Cortex of kidney (tissue), 1 donor: ENCODE data around the gene SSU72.

ENCODE experiments used
- DNase-seq: peaks from one replicate; lab custom pipeline; 2025; lab: John Stamatoyannopoulos, UW

SSU72 gene

DNA sequence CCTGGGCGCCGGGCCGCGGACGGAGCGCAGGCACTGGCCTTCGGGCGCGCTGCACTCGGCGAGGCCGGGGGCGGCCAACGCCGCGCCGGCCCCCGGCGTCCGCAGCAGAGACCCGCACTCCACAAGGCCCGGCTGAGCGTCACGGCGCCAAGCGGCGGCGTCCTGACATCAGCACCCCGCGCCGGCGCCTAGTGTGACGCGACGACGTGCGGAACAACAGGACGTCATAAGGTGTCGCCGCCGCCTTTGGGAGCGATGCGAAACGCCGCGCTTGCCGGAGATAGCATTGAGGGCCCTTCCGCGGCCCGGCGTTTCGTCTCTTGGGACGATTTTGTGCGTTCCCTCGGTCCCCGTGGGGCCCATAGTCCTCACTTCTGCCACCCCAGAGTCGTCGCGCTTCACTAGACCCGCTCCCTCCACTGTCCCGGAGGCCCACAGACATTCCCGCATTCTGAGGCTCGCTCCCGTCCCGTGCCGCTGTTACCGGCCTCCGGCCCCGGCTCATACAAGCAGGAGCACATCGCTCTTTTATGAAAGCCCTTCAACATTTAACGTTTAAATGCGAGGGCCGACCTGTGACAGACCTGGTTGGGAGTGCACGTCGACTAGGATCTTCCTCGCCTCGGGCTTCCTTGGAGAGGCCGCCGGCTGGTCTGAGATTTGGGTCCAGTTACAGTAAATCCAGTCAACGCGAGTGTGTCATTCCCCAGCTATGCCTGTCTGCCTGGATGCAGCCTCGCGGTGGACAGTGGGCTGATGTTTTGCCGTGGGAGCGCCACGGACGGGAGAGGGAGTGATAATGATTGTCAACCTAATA lies at the start of gene SSU72:
TSS of gene SSU72 (minus strand) at position 143 of the 817 bp plus-strand sequence. CDS start 306 bp downstream, outside the sequence.
- DNase-seq: no peak

DNA sequence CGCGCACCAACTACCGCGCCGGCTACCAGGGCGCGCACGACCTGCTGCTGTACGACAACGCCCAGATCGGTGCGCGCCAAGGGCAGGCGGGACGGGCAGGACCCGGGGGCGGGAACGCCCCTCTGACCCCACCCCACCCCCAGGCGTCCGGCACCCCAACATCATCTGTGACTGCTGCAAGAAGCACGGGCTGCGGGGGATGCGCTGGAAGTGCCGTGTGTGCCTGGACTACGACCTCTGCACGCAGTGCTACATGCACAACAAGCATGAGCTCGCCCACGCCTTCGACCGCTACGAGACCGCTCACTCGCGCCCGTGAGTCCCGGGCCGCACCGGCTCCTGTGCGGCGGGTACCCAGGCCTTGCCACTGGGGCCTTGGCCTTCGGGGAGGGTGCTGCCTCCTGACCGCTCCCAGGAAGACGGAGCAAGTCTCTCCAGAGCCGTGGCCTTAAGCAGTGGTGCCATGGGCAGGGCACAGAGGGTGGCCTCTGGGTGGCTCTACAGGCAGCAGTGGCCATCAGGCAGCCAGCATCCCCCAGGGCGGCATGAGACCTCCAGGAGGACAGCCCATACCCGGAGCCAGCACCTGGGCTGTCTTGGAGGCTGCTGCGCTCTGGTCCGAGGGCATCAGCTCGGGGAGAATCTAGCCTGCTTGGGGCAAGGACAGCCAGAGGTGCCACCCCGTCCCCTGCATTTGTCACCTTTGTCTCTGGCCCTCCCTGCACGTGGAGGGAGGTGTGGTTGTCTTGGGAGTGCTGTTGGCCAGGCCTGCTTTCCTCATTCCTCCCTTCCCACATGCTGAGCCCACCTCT lies 49.2 kb upstream of the SSU72 start:
- DNase-seq: no peak

- DNase-seq: no peak
Measured at GRCh38 chr1:1623181-1623630, 48.5 kb upstream of the SSU72 start.

DNA sequence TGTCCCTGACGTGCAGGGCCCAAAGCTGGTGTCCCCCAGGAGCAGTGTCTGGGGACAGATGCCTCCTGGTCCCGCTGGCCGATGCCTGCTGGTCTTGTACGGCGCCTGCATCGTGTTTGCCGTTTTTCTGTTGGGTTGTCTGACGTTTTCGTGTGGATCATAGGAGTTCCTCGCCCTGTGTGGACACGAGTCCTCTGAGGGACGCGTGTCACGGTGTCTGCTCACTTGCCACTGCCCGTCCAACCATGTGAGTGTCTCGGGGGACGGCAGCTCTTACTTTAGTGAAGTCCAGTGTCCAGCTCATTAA lies 48.1 kb upstream of the SSU72 start:
- no peak for DNase-seq

DNA sequence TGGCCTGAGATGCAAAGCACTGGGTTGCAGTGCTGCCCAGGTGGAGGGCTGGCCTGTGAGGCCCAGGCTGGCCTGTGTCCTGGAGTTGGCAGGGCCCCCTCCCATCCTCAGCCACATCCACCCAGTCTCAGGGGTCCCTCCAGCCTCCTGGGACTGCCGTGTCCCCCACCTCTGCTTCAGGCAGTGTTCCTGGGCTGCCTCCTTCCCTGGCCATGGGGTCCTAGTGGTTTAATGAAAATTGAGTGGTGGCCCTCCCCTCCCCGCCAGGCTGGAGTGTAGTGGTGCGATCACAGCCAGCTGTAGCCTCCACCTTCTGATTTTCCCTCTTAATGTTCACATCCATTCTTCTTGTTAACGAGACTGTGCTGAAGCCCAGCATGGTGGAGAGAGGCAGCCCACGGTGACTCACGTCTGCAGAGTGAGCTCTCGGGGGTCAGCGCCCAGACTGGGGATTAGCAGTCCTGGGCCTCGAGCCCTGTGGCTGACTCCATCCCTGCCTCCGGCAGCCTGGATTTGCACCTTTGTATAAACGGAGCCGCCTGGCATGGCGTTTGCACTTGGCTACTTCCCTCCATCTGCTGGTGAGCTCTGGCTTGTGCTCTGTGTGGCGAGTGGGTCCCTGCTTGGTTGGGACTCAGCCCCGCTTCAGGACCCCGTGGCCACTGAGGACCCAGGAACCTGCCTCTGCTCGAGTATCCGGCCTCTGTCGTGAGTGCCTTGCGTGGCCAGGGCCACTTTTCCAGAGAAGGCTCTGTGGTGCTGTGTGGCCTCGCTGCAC lies 47.5 kb upstream of the SSU72 start:
- DNase-seq: no peak

DNA sequence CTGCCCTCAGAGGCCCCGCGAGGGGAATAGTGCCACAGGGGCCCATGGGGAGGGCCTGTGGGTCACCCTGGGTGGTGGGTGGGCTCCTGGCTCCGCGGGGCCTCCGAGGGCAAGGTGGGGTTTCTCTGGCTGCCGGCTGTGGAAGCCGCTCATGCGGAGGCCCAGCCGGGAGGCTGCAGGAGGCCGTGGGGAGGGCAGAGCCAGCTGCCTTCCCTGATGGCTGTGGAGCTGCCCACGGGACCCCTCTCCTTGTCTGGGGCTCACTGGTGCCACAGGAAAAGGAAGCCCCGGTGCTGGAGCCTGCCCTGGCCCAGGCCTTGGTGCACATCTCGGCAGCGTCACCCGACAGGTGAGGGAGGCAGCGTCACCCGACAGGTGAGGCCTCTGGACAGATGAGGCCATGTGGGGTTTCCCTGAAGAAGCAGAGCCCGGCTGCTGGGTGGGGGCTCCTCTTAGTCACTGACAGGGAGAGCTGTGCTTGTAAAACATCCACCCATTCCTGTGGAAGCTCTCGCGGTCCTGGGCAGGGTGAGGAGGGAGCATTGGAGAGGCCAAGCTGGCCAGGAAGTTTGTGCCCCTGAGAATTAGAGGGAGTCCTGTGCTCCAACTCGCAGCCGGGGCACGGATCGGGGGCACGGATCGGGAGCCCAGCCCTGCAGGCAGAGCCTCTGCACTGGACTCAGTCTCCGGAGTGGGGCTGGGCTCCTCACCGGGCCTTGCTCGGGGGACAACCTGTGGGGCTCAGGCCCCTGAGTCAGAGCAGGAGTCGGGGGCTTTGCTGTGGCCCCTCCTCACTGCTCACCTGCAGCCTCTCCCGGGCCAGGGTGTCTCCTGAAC lies 46.7 kb upstream of the SSU72 start:
- DNase-seq: no peak

DNA sequence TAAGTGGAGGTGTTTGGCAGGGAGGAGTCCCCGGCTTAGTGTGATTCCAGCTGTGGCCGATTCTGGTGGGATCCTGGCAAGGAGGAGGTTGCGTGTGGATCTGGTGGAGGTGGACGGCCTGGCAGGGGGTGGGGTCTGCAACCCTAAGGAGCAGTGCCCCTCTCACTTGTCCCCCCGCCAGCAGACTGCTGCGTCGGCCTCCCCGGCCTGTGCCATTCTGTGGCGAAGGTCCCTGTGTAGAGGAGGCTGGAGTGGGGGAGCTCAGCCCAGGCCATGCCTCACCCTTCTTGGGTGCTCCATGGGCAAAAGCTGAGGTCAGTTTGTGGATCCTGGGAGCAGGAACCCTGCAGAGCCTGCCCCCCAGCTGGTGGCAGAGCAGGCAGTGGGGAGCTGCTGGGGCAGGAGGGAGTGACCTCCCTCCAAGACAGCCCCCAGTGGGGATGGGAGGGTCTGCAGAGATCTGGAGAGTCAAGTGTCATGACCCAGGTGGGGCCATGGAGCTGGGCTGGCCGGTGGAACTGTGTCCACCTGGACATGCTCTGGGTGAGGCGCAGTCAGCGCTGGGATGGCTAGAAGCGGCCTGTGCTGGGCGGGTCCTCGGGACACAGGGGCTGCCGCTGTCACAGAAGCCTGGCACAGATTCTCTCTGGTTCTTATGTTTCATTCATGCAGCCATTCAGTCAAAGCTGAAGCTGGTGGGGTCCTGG lies 45.9 kb upstream of the SSU72 start:
- no peak for DNase-seq

DNA sequence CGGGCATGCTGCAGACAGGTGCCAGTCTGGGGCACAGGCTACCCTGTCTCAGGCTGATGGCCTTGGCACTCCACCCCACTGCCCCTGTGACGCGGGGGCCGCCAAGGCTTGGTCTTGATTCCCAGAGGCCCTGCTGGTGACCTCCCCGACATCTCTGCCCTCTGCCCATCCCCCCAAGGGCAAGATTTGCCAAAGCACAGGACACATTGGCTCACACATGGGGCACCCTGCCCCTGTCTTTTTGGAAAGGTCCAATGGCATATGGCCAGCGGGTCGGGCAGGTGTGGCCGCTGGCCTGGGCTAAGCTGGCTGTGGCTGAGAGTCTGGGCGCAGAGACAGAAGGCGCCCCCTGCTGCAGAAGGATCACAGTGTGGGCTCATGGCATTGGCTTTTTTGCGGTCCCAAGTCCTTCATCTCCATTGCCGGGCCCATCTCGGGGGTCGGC lies 45.3 kb upstream of the SSU72 start:
- DNase-seq: no peak

- DNase-seq: no peak
Measured at GRCh38 chr1:1618396-1619068, 43.9 kb upstream of the SSU72 start.

- DNase-seq: no peak
Measured at GRCh38 chr1:1617925-1618324, 43.3 kb upstream of the SSU72 start.

DNA sequence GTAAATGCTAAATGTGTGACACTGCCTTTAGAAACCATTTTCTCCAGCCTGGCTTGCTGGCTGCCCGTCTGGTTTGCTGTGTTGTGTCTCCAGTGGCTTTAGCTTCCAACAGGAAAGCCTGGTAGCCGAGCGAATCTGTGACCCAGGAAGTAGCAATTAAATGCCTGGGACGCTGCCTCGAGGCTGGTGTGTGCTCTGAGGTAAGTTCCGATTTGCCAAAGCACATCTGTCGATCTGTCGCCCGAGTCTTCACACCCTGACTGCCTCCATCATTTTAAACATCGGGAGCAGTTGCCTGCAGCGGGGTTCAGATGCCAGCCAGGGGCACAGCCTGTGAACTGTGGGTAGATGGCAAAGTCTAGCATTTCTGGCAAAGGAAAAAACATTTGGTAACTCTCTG lies 42.9 kb upstream of the SSU72 start:
- DNase-seq: no peak

DNA sequence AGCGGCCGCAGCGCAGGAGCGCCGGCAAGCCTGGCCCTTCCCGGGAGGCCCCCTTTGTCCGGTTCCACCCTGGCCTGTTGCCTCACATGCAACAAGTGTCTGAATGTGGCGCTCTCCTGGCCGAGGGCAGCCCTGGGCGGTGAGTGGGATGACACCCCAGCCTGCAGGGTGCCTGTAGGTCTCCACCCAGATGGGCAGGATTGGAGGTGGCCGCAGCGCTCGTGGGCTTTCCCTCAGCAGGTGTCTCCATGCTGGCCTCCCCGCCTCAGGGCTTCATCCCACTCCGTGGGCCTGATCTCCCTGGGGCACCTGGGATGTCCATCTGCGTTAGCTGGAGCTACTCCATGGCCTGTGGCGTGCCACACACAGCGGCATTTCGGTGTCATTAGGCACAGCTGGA lies 42.2 kb upstream of the SSU72 start:
- DNase-seq: no peak

DNA sequence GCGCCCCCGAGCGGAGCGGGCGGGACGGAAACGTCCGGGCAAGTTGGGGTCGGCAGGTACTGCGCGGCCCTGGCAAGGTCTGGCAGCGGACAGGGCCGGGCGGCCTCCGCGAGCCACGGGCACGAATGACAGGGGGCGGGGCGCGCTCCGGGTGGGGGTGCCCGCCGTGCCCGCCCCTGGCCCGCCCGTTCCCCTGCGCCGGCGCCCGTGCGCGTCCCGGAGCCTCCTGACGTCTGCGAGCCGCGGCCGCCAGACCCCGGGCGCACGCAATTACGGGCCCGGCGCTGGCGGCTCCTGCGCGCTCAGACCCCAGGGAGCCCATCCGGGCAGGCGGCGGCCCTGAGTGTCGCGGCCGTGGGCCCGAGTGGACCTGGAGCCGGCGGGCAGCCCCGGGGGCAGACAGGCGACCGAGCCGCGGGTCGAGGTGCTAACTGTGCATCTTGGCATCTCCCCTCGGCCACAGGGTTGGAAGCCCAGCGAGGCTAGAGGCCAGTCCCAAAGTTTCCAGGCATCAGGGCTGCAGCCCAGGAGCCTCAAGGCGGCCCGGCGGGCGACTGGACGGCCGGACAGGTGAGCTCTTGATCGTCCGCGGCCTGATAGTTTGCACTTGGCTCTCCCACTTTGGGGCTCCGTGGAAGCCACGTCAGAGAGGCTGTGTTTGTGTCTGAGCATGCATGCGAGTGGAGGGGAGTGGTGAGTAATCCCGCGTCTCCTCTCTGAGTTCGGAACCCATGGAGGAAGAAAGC lies 41.6 kb upstream of the SSU72 start:
- no peak for DNase-seq

DNA sequence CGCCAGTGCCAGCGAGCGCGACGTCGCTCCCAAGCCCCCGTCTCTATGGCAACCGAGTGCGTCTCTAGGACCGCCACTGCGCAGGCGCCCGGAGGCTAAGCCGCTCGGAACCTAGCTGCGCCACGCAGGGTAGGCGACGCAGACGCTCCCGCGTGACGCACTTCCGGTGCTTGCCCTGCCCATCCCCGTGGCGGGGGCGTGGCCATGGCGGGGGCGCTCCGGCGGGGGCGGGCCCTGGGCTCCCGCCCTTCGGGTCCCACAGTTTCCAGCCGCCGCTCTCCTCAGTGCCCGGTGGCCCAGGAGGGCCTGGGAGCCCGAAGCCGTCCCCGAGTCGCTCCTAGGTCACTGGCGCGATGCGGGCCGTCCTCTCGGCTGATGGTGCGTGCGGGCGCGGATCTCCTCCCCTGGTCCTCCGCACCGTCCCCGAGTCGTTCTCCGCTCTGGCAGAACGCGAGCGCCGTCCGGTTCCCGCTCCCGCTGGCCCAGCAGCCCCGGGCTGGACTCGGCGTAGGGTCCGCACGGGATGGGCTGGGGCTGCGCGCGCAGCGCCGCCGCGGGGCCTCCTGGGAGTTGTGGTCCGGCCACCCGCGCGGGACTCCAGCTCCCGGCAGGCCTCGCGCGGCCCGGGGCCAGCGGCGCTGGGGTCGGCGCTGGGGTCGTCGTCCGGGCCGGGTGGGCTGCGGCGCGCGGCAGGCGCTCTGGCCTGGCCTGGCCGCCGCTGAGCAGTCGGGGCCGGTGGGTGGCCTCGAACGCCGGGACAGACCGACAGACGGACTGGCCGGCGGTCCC lies 40.8 kb upstream of the SSU72 start, which contains the start of gene MIB2:
TSS of gene MIB2 (plus strand) at position 245 of the 789 bp plus-strand sequence. CDS start 7,953 bp downstream, outside the sequence.
- DNase-seq: peak; percentile 52

GRCh38 chr1:1614954-1615255 lies 40.2 kb upstream of the SSU72 start:
- no peak for DNase-seq

DNA sequence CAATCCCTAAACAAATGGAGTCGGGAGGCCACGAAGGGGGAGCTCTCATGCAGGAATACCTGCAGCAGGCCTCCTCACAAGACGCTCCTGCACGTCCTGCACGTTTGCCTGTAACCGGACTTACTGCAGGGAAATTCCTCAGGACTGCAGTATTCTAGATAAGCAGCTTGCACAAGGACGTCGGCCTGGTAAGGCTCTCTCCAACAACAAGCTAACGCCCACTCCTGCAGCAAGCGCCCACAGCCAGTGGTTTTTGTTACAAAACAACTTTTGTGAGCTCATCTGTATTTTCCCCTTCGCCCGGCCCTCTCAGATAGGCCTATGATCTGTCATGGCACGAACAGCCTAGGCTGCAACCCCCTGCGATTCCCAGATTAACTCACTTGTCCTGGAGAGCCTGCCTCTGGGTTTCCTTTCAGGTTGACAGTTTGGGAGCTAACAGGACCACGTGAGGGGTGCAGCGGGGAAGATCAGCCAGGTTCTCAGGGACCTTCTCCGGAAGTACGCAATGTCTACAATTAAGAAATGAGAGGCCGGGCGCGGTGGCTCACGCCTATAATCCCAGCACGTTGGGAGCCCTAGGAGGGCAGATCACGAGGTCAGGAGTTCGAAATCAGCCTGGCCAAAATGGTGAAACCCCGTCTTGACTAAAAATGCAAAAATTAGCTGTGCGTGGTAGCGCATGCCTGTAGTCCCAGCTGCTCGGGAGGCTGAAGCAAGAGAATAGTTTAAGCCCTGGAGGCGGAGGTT lies 39.7 kb upstream of the SSU72 start:
- DNase-seq: no peak

DNA sequence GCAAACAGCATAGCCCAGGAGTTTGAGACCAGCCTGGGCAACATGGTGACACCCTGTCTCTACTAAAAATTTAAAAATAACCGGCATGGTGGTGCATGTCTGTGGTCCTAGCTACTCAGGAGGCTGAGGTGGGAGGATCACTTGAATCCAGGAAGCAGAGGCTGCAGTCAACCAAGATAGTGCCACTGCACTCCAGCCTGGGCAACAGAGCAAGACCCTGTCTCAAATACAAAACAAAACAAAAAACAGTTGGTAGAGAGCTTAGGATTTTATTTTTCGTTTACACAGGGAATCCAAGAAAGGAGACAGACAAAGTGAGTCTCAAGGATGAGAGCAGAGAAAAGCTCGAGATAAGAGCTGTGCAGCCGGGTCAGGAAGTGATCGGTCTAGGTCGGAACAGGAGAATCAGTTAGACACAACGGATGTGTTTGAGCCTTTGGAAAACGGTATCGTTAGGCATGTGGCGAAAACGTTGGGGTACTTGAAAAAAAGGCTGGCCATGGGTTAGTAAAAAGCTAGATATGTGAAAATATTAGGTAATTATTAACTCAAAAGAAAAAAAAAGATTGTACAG lies 38.9 kb upstream of the SSU72 start:
- DNase-seq: no peak

DNA sequence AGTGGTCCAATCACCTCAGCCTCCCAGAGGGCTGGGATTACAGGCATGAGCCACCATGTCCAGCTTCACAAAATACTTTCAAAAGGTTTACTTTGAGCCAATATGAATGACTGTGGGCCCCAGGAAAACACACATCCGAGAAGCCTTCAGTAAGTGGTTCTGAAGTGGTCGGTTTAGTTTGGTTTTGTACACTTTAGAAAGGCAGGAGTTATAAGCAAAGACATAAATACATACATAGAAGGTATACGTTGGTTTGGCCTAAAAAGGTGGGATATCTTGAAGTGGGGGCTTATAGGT lies 37.4 kb upstream of the SSU72 start:
- no peak for DNase-seq
